ENCODE data around the gene CTNNA2.

- TF ChIP-seq REST (IDR thresholded peaks at IDR 0.05; ENCODE audit: low read depth) (no peak), TCF12 (IDR thresholded peaks at IDR 0.05; ENCODE audit: low read depth) (no peak), YY1 (IDR thresholded peaks at IDR 0.05; ENCODE audit: low read depth) (no peak), FOXM1 (IDR thresholded peaks at IDR 0.05; ENCODE audit: borderline replicate concordance, low read depth) (no peak), TAF1 (IDR thresholded peaks at IDR 0.05; ENCODE audit: low read depth) (no peak), RAD21 (IDR thresholded peaks at IDR 0.05; ENCODE audit: low read depth) (no peak), CREB1 (IDR thresholded peaks at IDR 0.05; ENCODE audit: low read depth) (no peak), EP300 (IDR thresholded peaks at IDR 0.05; ENCODE audit: borderline replicate concordance) (no peak), EGR1 (IDR thresholded peaks at IDR 0.05) (no peak), MAX (IDR thresholded peaks at IDR 0.05) (no peak), USF1 (IDR thresholded peaks at IDR 0.05) (no peak)
Observed at GRCh38 chr2:80147690-80148089, 634.8 kb downstream of the CTNNA2 start.
